Neural progenitor cell (in vitro differentiated cells): ENCODE data around the gene WDR62. TPM values are rescaled to one million over a fixed set of nuclear protein-coding genes. Genes with fewer than 3 reads are reported as not detected.

Experiments
- DNase-seq: peaks from one replicate; pipeline ENCODE4 v3.0.0-alpha.2; 2016; ENCODE audit warnings: low spot score
- H2AFZ ChIP-seq: fragments of 200-600 bp; sonication (generic); replicated peaks from 2 replicates; pipeline ENCODE4 v1.6.1; 2016; ENCODE audit warnings: antibody characterized with exemption
- H3F3A ChIP-seq: fragments of 200-600 bp; sonication (generic); 2 replicates; pipeline ENCODE4 v1.6.1; 2016; ENCODE audit warnings: antibody characterized with exemption, low read depth
- H3K27ac ChIP-seq: fragments of 200-600 bp; sonication (generic); 2 replicates; pipeline ENCODE4 v1.5.1; 2016; ENCODE audit warnings: mild to moderate bottlenecking
- H3K27me3 ChIP-seq: fragments of 200-600 bp; sonication (generic); 2 replicates; pipeline ENCODE4 v1.6.1; 2016; ENCODE audit warnings: mild to moderate bottlenecking, moderate library complexity
- H3K36me3 ChIP-seq: fragments of 200-600 bp; sonication (generic); 2 replicates; pipeline ENCODE4 v1.5.1; 2016
- H3K4me1 ChIP-seq: fragments of 200-600 bp; sonication (generic); 2 replicates; pipeline ENCODE4 v1.6.1; 2016; ENCODE audit warnings: mixed run types
- H3K4me2 ChIP-seq: fragments of 200-600 bp; sonication (generic); 2 replicates; pipeline ENCODE4 v1.6.1; 2016
- H3K4me3 ChIP-seq: fragments of 200-600 bp; sonication (generic); 2 replicates; pipeline ENCODE4 v1.5.1; 2016
- H3K79me2 ChIP-seq: fragments of 200-600 bp; sonication (generic); 2 replicates; pipeline ENCODE4 v1.6.1; 2016; ENCODE audit warnings: low read depth
- H3K9ac ChIP-seq: fragments of 200-600 bp; sonication (generic); 2 replicates; pipeline ENCODE4 v1.6.1; 2016
- H3K9me3 ChIP-seq: fragments of 200-600 bp; sonication (generic); 2 replicates; pipeline ENCODE4 v1.5.1; 2016; ENCODE audit warnings: low read depth
- H4K20me1 ChIP-seq: fragments of 200-600 bp; sonication (generic); 2 replicates; pipeline ENCODE4 v1.6.1; 2016; ENCODE audit warnings: low read depth
- H3K27ac Mint-ChIP-seq: 3 replicates; pipeline ENCODE4 v1.8.0; 2021; ENCODE audit warnings: mixed read lengths
- H3K27me3 Mint-ChIP-seq: 2 replicates; pipeline ENCODE4 v1.8.0; 2022; ENCODE audit warnings: low read depth, mild to moderate bottlenecking, inconsistent platforms, moderate library complexity, mixed read lengths; ENCODE audit not compliant: insufficient read depth
- H3K36me3 Mint-ChIP-seq: 3 replicates; pipeline ENCODE4 v1.8.0; 2021; ENCODE audit warnings: mixed read lengths
- H3K4me1 Mint-ChIP-seq: 3 replicates; pipeline ENCODE4 v1.8.0; 2021; ENCODE audit warnings: mixed read lengths
- H3K4me3 Mint-ChIP-seq: 3 replicates; pipeline ENCODE4 v1.8.0; 2021; ENCODE audit warnings: mild to moderate bottlenecking, moderate library complexity, mixed read lengths
- H3K9me3 Mint-ChIP-seq: 3 replicates; pipeline ENCODE4 v1.8.0; 2020; ENCODE audit warnings: mixed read lengths
- CTCF ChIP-seq: fragments of 200-600 bp; sonication (generic); IDR thresholded peaks from 2 replicates; pipeline ENCODE4 v1.5.1; 2017; ENCODE audit warnings: antibody characterized with exemption, mild to moderate bottlenecking
- EZH2 ChIP-seq: fragments of 200-600 bp; sonication (generic); IDR thresholded peaks from 2 replicates; pipeline ENCODE4 v1.6.1; 2017; ENCODE audit warnings: antibody characterized with exemption, mild to moderate bottlenecking, moderate library complexity
- EZH2phosphoT487 ChIP-seq: fragments of 200-600 bp; sonication (generic); IDR thresholded peaks from 2 replicates; pipeline ENCODE4 v1.6.1; 2017; ENCODE audit warnings: antibody characterized with exemption
- total RNA-seq: library from RNA; depleted of rRNA; stranded (reverse); fragments of >200 nt; gene quantifications from 2 replicates; pipeline ENCODE4 v1.2.3, GENCODE V29; 2015; ENCODE audit warnings: low replicate concordance

Gene WDR62
- total RNA-seq, 1 donor from 2014 or later, result 12.0 TPM

- Mint-ChIP-seq H3K4me1 (peaks cover 13% of the 10 kb centered on the region), H3K27me3 (peaks cover 13% of the 10 kb centered on the region), H3K9me3 (no peaks in the 10 kb centered on the region), H3K4me3 (peak overlapping the region; percentile 60), H3K27ac (peak overlapping the region; percentile 7), H3K36me3 (peaks cover 9% of the 10 kb centered on the region)
- peaks cover 19% of the 10 kb centered on the region for H3K79me2 ChIP-seq
- H3K36me3 ChIP-seq, result no peaks in the 10 kb centered on the region
- H3K4me1 ChIP-seq, result peaks cover 7% of the 10 kb centered on the region
- no peaks in the 10 kb centered on the region for H3K9me3 ChIP-seq
- H3K9ac ChIP-seq, result no peak overlapping the region
- no peak overlapping the region for H3K27ac ChIP-seq
- peaks cover 13% of the 10 kb centered on the region for H3F3A ChIP-seq
- no peak overlapping the region for H3K4me3 ChIP-seq
- H4K20me1 ChIP-seq, result peaks cover 8% of the 10 kb centered on the region
- H3K27me3 ChIP-seq, result no peaks in the 10 kb centered on the region
- no peak overlapping the region for H3K4me2 ChIP-seq
- TF ChIP-seq EZH2phosphoT487, result no peak
- no peak for TF ChIP-seq CTCF
- TF ChIP-seq EZH2, result no peak
- DNase-seq, result no peak
- no peak overlapping the region for H2AFZ ChIP-seq
Measured at GRCh38 chr19:36136964-36137686, 82.4 kb downstream of the WDR62 start.

DNA sequence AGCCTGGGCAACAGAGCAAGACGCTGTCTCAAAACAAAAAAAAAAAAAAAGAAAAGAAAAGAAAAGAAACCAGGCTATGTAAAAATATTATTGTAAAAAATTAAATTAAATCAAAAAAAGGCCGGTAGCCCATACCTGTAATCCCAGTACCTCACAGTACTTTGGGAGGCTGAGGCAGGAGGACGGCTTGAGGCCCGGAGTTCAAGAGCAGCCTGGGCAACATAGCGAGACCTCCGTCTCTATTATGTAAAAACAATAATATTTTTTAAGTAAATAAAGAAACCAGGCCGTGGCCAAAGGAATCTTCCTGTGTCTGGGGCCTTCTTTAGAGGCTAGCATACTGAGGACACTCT, 84.4 kb downstream of the WDR62 start:
- H3F3A ChIP-seq, result peaks cover 13% of the 10 kb centered on the region
- H3K79me2 ChIP-seq, result peaks cover 20% of the 10 kb centered on the region
- no peaks in the 10 kb centered on the region for H3K9me3 Mint-ChIP-seq
- peak overlapping the region; percentile 97 for H3K4me3 Mint-ChIP-seq
- H3K27me3 Mint-ChIP-seq, result peaks cover 8% of the 10 kb centered on the region
- no peak for DNase-seq
- peaks cover 7% of the 10 kb centered on the region for H3K4me1 ChIP-seq
- peak overlapping the region; percentile 37 for H3K9ac ChIP-seq
- peak overlapping the region; percentile 78 for H3K27ac Mint-ChIP-seq
- H3K36me3 Mint-ChIP-seq, result peaks cover 15% of the 10 kb centered on the region
- peak overlapping the region; percentile 91 for H3K4me3 ChIP-seq
- no peak for TF ChIP-seq CTCF
- TF ChIP-seq EZH2, result no peak
- no peak for TF ChIP-seq EZH2phosphoT487
- peaks cover 15% of the 10 kb centered on the region for H4K20me1 ChIP-seq
- peak overlapping the region; percentile 83 for H3K4me2 ChIP-seq
- peak overlapping the region; percentile 48 for H3K27ac ChIP-seq
- H3K36me3 ChIP-seq, result no peaks in the 10 kb centered on the region
- H3K4me1 Mint-ChIP-seq, result peaks cover 13% of the 10 kb centered on the region
- H3K9me3 ChIP-seq, result no peaks in the 10 kb centered on the region
- peak overlapping the region; percentile 83 for H2AFZ ChIP-seq
- H3K27me3 ChIP-seq, result no peaks in the 10 kb centered on the region

DNA sequence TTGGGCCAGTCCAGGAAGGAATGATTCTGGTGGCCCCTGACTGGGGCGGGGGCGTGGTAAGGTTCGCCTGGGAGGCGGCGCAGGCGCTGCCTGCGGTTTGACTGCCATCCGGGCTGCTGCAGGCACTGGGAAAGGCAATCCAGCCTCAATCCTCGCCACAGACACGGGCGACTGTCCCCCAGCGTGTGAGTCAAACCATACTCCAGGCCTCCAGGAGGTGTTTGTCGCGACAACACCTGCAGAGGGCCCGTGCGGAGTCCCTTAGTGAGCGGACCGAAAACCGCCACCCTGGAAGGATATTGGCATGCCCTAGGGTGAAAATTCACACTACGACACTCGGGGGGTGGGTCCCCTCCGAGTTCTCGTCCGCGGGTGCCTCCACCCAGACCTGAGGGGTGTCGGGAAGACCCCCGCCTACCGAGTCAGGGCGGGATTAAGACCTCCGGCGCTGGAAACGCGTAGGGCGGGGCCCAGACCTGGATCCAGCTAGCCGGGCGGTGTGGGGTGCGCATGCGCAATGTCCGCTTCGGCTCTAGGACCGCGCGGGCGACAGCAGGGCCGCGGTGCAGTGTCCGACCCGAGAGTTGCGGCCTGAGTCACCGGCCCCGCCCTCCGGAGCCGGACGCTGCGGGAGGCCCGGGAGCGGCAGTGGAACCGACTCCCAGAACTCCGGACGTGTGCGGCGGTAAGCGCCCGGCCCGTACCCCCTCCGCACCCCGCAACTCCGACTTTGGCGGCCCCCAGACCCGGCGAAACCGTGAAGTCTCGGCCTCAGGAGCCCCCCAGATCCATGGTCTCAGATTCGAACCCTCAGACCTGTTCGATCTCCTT, 85.0 kb downstream of the WDR62 start, which contains the start of gene CAPNS1:
Gene CAPNS1, plus strand, starts transcription at position 594 of the 831 bp plus-strand sequence. CDS start 946 bp downstream, outside the sequence.
- Mint-ChIP-seq H3K4me1 (peaks cover 13% of the 10 kb centered on the region), H3K4me3 (peak within 1 kb of the TSS; percentile 97), H3K27ac (peak within 1 kb of the TSS; percentile 78), H3K27me3 (peaks cover 8% of the 10 kb centered on the region), H3K36me3 (peaks cover 18% of the 10 kb centered on the region), H3K9me3 (no peaks in the 10 kb centered on the region)
- H3K27ac ChIP-seq, result peak within 1 kb of the TSS; percentile 63
- peaks cover 7% of the 10 kb centered on the region for H3K4me1 ChIP-seq
- peaks cover 13% of the 10 kb centered on the region for H3F3A ChIP-seq
- peak within 1 kb of the TSS; percentile 83 for H2AFZ ChIP-seq
- H3K36me3 ChIP-seq, result no peaks in the 10 kb centered on the region
- no peaks in the 10 kb centered on the region for H3K27me3 ChIP-seq
- H3K4me3 ChIP-seq, result peak within 1 kb of the TSS; percentile 91
- no peaks in the 10 kb centered on the region for H3K9me3 ChIP-seq
- peak; percentile 99 for DNase-seq
- H3K4me2 ChIP-seq, result peak within 1 kb of the TSS; percentile 83
- TF ChIP-seq CTCF (peak; percentile 38), EZH2 (no peak), EZH2phosphoT487 (no peak)
- H4K20me1 ChIP-seq, result peaks cover 15% of the 10 kb centered on the region
- H3K79me2 ChIP-seq, result peaks cover 20% of the 10 kb centered on the region
- H3K9ac ChIP-seq, result peak within 1 kb of the TSS; percentile 74
